ENCODE measurements around the gene MEPCE. TPM values are rescaled to one million over a fixed set of nuclear protein-coding genes. Genes with fewer than 3 reads are reported as not detected.

Gene MEPCE
- total RNA-seq, result 30.6 and 42.9 TPM in 2 replicates

GRCh38 chr7:100429637-100430492 lies at the start of gene MEPCE:
MEPCE (plus strand) TSS chr7:100429831; CDS start chr7:100430019, 188 bp downstream.

GRCh38 chr7:100428199-100428966 lies 1.2 kb upstream of the MEPCE start, which contains the start of gene ZCWPW1:
ZCWPW1 (minus strand) TSS chr7:100428703; CDS start chr7:100420649, 8,054 bp downstream.

GRCh38 chr7:100464210-100464660 lies 34.6 kb downstream of the MEPCE start, which contains the start of gene SPACDR:
SPACDR (minus strand) TSS chr7:100464260; CDS start chr7:100464025, 235 bp downstream.

GRCh38 chr7:100478958-100479660 lies 49.5 kb downstream of the MEPCE start, which contains the start of gene TSC22D4:
TSC22D4 (minus strand) TSS chr7:100479214; CDS start chr7:100478038, 1,176 bp downstream.

Other genes with a start within 250 kb of the MEPCE start
- gene PVRIG, start 209.9 kb upstream of the MEPCE start, total RNA-seq, result not detected in 2 replicates
- gene SPDYE3, start 122.1 kb upstream of the MEPCE start, total RNA-seq, result not detected in 2 replicates
- 7.4 and 9.9 TPM in 2 replicates for gene PILRB, start 71.7 kb upstream of the MEPCE start, total RNA-seq
- gene PILRA, start 56.3 kb upstream of the MEPCE start, total RNA-seq, result 0.62 TPM in 1 of 2 replicates, not detected in the other
- 2.2 and 2.6 TPM in 2 replicates for gene ZCWPW1, start 1.1 kb upstream of the MEPCE start, total RNA-seq
- gene PPP1R35, start 6.7 kb downstream of the MEPCE start, total RNA-seq, result 10.3 and 14.7 TPM in 2 replicates
- gene SPACDR, start 34.4 kb downstream of the MEPCE start, total RNA-seq, result 0.25 and 0.79 TPM in 2 replicates
- gene TSC22D4, start 49.4 kb downstream of the MEPCE start, total RNA-seq, result 21.7 and 22.2 TPM in 2 replicates
- 0.13 and 0.19 TPM in 2 replicates for gene NYAP1, start 54.1 kb downstream of the MEPCE start, total RNA-seq
- gene AGFG2, start 109.4 kb downstream of the MEPCE start, total RNA-seq, result 6.0 and 9.1 TPM in 2 replicates
- gene SAP25, start 144.1 kb downstream of the MEPCE start, total RNA-seq, result not detected in 2 replicates
- gene LRCH4, start 156.3 kb downstream of the MEPCE start, total RNA-seq, result 6.5 and 8.8 TPM in 2 replicates
- gene FBXO24, start 156.5 kb downstream of the MEPCE start, total RNA-seq, result 0.40 and 0.56 TPM in 2 replicates
- gene PCOLCE, start 172.5 kb downstream of the MEPCE start, total RNA-seq, result 62.9 and 94.5 TPM in 2 replicates
- 4.0 and 6.9 TPM in 2 replicates for gene MOSPD3, start 182.7 kb downstream of the MEPCE start, total RNA-seq
- gene TFR2, start 211.7 kb downstream of the MEPCE start, total RNA-seq, result 0.31 and 0.40 TPM in 2 replicates
- gene ACTL6B, start 226.6 kb downstream of the MEPCE start, total RNA-seq, result not detected in 2 replicates
- gene GNB2, start 243.9 kb downstream of the MEPCE start, total RNA-seq, result 84.4 and 86.5 TPM in 2 replicates